NCI-H345 (cell line): ENCODE measurements around the gene SNX1.
"Not testable (repeated sequence)": the region's sequence is repeated elsewhere in the genome, so short reads cannot be mapped to it uniquely, and the experiment has no call there.

Experiments
- DNase-seq: peaks from one replicate; lab custom pipeline; 2025; lab: John Stamatoyannopoulos, UW

The SNX1 gene

GRCh38 chr15:64073496-64073895 is 22.3 kb upstream of the SNX1 start:
- not testable (repeated sequence) for DNase-seq

- no peak for DNase-seq
Measured at GRCh38 chr15:64082757-64083156, 13.0 kb upstream of the SNX1 start.

- DNase-seq = no peak
Measured at GRCh38 chr15:64089543-64090280, 6.1 kb upstream of the SNX1 start.

GRCh38 chr15:64090527-64090926 is 5.3 kb upstream of the SNX1 start:
- no peak for DNase-seq

GRCh38 chr15:64092075-64092820 is 3.5 kb upstream of the SNX1 start:
- no peak for DNase-seq

GRCh38 chr15:64092864-64093626 is 2.7 kb upstream of the SNX1 start:
- DNase-seq = no peak

- DNase-seq = peak; percentile 97
Measured at GRCh38 chr15:64093627-64094417, 2.0 kb upstream of the SNX1 start, which contains the start of gene CIAO2A. CIAO2A (minus strand) TSS chr15:64093838; CDS start chr15:64093768, 70 bp downstream.

GRCh38 chr15:64095431-64095794 is 369 bp upstream of the SNX1 start:
- DNase-seq = no peak

GRCh38 chr15:64096668-64097384 is 1.0 kb downstream of the SNX1 start:
- DNase-seq = no peak

GRCh38 chr15:64099379-64099778 is 3.6 kb downstream of the SNX1 start:
- DNase-seq = no peak

GRCh38 chr15:64100958-64101357 is 5.2 kb downstream of the SNX1 start:
- no peak for DNase-seq

GRCh38 chr15:64102497-64102896 is 6.7 kb downstream of the SNX1 start:
- no peak for DNase-seq

- DNase-seq = no peak
Measured at GRCh38 chr15:64105113-64105704, 9.4 kb downstream of the SNX1 start.

- DNase-seq = no peak
Measured at GRCh38 chr15:64107337-64107736, 11.6 kb downstream of the SNX1 start.

GRCh38 chr15:64110108-64110701 is 14.4 kb downstream of the SNX1 start:
- not testable (repeated sequence) for DNase-seq

GRCh38 chr15:64110950-64111678 is 15.3 kb downstream of the SNX1 start:
- no peak for DNase-seq

GRCh38 chr15:64111679-64112050 is 15.9 kb downstream of the SNX1 start:
- DNase-seq = no peak

- no peak for DNase-seq
Measured at GRCh38 chr15:64112073-64112772, 16.4 kb downstream of the SNX1 start.

- no peak for DNase-seq
Measured at GRCh38 chr15:64112904-64113303, 17.1 kb downstream of the SNX1 start.
